BLaER1 (cell line): ENCODE data around the gene GRK5.
A peak's percentile ranks its signal among the peaks of the same experiment; 100 is the strongest.

Source experiments
- H3K27ac ChIP-seq: shearing (Covaris generic); formaldehyde crosslinking; 2 replicates; pipeline ENCODE4 v1.8.1; 2022
- H3K27me3 ChIP-seq: shearing (Covaris generic); formaldehyde crosslinking; 2 replicates; pipeline ENCODE4 v1.8.1; 2022
- H3K36me3 ChIP-seq: shearing (Covaris generic); formaldehyde crosslinking; 2 replicates; pipeline ENCODE4 v1.8.1; 2022
- H3K4me1 ChIP-seq: shearing (Covaris generic); formaldehyde crosslinking; 2 replicates; pipeline ENCODE4 v1.8.1; 2022
- H3K4me2 ChIP-seq: shearing (Covaris generic); formaldehyde crosslinking; 2 replicates; pipeline ENCODE4 v1.8.1; 2022
- H3K4me3 ChIP-seq: shearing (Covaris generic); formaldehyde crosslinking; 2 replicates; pipeline ENCODE4 v1.8.1; 2022
- H3K9ac ChIP-seq: shearing (Covaris generic); formaldehyde crosslinking; 2 replicates; pipeline ENCODE4 v1.8.1; 2022
- H3K9me3 ChIP-seq: shearing (Covaris generic); formaldehyde crosslinking; 2 replicates; pipeline ENCODE4 v1.8.1; 2022
- H4K20me1 ChIP-seq: shearing (Covaris generic); formaldehyde crosslinking; 2 replicates; pipeline ENCODE4 v1.8.1; 2022
- Cebpa-rat ChIP-seq: shearing (Covaris generic); IDR thresholded peaks from 2 replicates; pipeline ENCODE4 v1.8.1; 2022

The GRK5 gene

DNA sequence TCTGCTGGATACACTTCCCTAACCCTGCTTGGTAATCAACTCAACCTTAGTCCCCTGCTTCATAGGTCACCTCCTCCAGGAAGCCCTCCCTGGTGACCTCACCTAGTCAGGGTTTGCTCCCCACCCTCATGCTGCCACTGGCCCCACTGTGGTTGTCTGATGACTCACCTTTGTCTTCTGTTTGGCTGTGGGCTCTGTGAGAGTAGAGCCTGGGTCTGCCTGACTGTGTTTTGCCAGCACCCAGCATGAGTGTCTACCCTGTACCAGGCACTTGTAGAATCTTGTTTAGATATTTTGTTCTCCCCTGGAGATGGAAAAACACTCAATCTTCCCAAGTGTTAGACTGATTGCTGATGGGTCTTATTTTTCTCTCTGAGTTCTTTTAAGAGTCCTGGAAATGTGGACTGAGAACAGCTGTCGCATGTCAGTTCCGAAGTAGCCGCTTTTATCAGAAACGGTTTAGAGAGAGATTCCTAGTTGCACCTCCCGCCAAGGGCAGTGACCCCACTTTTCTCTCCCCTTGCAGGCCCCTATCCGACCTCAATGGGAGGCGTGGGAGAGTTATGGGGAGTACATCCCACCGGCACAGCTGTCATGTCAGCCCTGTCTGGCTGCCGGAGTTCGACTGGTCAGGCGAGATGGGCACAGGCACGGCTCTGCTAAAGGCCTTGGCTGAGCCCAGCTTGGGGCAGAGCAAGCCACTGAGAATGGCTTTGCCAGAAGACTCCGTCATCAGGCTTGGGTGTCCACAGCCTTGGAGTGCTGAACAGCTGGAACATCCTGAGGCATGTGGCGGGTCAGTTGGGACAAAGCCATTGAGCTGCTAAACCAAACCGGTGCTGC, 134.3 kb downstream of the GRK5 start:
- Histone ChIP-seq H3K4me2 (no peak overlapping the region), H3K4me3 (no peak overlapping the region), H3K27me3 (no peaks in the 10 kb centered on the region), H4K20me1 (no peaks in the 10 kb centered on the region), H3K36me3 (no peaks in the 10 kb centered on the region), H3K4me1 (peaks cover 33% of the 10 kb centered on the region), H3K9me3 (no peaks in the 10 kb centered on the region), H3K9ac (no peak overlapping the region), H3K27ac (no peak overlapping the region)
- TF ChIP-seq Cebpa-rat: no peak

DNA sequence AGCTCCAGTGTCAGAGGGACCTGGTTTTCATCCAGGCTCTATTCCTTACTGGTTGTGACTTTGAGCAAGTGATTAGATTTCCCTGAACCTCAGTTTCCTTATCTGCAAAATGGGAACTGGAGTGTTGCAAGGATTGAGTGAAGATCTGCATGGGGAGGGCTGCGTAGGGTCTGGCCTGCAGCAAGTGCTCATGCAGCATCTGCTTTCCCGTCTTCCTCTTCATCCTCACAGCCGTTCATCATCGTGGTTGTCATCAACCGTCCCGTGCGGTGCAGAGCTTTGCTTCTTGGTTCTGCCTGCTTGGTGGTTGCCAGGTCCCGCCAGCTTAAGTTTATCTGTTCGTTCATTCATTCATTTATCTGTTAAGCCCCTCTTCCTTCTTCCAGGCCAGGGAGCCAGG, 135.0 kb downstream of the GRK5 start:
- Histone ChIP-seq H3K27me3 (no peaks in the 10 kb centered on the region), H3K4me2 (no peak overlapping the region), H3K36me3 (no peaks in the 10 kb centered on the region), H4K20me1 (no peaks in the 10 kb centered on the region), H3K4me3 (no peak overlapping the region), H3K9ac (no peak overlapping the region), H3K9me3 (no peaks in the 10 kb centered on the region), H3K27ac (no peak overlapping the region), H3K4me1 (peaks cover 40% of the 10 kb centered on the region)
- TF ChIP-seq Cebpa-rat: no peak

DNA sequence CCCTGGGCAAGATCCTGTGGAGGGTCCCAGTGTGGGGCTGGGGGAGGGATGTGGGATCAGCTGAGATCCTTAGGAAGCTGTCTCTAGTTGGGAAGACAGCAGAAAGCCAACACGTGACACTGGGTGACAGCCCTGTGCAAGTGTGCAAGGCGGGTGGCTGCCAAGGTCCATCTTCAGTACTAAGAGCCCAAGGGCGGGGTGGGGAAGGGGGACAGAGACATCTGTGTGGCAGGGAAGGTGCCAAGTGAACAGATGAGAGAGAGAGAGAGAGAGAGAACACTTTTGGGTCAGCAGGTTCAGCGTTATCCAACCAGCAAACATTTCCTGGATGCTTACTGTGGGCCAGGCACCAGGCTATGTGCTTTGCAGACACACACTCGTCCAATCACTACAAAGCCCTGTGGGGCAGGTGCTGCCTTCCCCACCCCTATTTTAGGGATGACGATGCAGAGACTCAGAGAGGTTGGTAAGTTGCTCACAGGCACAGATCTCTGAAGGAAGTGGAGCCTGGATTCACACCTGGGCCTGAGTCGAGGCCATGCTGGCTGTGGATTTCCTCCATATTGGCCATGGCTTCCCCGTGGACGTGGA, 135.7 kb downstream of the GRK5 start:
- Histone ChIP-seq H3K36me3 (no peaks in the 10 kb centered on the region), H3K27ac (no peak overlapping the region), H3K9ac (no peak overlapping the region), H3K9me3 (no peaks in the 10 kb centered on the region), H3K27me3 (no peaks in the 10 kb centered on the region), H3K4me1 (peaks cover 44% of the 10 kb centered on the region), H4K20me1 (no peaks in the 10 kb centered on the region), H3K4me3 (no peak overlapping the region), H3K4me2 (no peak overlapping the region)
- TF ChIP-seq Cebpa-rat: no peak

DNA sequence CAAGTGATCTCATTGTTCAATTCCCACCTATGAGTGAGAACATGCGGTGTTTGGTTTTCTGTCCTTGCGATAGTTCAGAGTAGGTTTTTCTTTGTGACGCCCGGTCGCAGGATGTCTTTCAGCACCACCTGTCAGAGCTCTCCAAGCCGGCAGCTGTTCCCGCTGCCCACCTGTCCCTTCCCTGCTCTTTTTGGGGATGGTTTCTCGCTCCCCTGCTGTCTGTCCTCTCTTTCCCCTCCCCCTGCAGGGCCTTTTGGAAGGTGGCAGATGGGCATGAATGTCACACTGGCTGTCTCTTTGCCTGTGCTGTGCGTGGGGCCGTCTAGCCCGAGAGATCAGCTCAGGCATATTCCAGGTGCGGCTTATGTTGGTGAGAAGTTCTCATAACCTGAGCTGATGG, 137.0 kb downstream of the GRK5 start:
- no peak overlapping the region for H3K9ac ChIP-seq
- H3K4me2 ChIP-seq: peak overlapping the region; percentile 32; the same call in 1 of the 2 replicates
- no peaks in the 10 kb centered on the region for H4K20me1 ChIP-seq
- no peaks in the 10 kb centered on the region for H3K27me3 ChIP-seq
- no peak overlapping the region for H3K27ac ChIP-seq
- TF ChIP-seq Cebpa-rat: no peak
- no peaks in the 10 kb centered on the region for H3K9me3 ChIP-seq
- H3K4me3 ChIP-seq: no peak overlapping the region
- peaks cover 49% of the 10 kb centered on the region for H3K4me1 ChIP-seq
- no peaks in the 10 kb centered on the region for H3K36me3 ChIP-seq

DNA sequence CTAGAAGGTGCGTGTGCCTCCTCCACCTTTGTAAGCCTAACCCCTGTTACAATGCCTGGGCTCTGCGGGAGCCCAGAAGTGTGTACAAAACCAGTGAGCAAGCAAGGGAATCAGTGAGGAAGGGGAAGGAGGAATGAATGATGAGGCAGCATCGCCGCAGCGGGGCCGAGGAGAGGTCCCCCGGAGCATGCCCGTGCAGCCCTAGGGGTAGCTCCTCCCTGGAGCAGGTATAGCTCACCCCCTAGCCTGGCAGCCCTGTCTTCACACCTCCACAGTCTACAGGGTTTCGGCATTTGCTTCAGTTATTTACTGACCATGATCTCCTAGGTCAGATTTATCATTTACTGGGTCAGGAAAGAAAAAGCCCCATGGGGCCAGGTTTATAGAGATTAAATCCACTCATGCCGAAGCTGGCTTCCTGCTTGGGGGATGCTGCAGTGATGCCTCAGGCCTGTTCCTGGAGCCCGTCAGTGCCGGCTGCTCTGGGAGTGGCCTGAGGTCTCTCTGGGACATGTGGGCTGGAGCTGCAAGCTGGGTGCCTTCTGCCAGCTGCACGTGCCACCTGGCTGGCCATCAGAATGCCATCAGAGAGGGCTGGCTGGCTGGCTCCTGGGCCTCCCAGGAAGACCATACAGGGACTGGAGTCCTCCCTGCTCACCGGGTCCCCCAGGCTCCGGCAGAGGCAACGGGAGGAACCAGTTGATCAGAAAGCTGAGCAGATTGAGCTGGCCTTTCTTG, 138.9 kb downstream of the GRK5 start:
- no peaks in the 10 kb centered on the region for H4K20me1 ChIP-seq
- H3K9ac ChIP-seq: no peak overlapping the region
- H3K4me1 ChIP-seq: peaks cover 51% of the 10 kb centered on the region
- no peaks in the 10 kb centered on the region for H3K27me3 ChIP-seq
- no peaks in the 10 kb centered on the region for H3K36me3 ChIP-seq
- H3K9me3 ChIP-seq: peaks cover 8% of the 10 kb centered on the region
- TF ChIP-seq Cebpa-rat: no peak
- no peak overlapping the region for H3K27ac ChIP-seq
- H3K4me2 ChIP-seq: peak overlapping the region; percentile 72
- H3K4me3 ChIP-seq: no peak overlapping the region

DNA sequence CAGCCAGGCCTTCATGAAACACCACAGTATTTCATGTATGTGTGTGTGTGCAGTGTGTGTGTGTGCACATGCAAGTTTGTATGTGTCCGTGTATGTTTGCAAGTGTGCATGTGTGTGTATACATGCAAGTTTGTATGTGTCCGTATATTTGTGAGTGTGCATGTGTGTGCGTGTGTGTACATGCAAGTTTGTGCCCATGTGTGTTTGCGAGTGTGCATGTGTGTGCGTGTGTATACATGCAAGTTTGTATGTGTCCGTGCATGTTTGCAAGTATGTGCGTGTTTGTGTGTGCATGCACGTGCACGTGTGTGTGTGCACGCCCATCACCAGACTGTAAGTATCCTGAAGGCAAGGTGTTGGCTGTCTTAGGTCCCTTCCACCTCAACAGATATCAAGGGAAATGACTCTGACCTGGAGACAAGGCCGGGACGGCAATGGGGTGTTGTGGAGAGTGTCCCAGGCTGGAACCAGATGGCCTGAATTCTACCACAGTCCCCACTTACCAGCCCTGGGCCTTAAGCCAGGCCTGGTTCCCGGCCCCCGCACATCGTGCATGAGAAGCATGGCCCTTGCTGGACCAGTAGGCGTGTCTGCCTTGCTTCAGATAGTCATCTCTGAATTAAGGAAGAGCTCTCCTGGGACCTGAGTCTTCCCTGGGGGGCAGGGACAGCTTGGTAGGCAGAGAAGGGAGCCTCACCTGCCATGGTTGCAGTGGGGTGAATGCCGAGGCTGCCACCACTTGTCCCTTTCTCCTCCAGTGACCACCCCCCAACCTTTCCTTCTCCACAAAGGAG, 140.0 kb downstream of the GRK5 start:
- H3K36me3 ChIP-seq: no peaks in the 10 kb centered on the region
- no peaks in the 10 kb centered on the region for H4K20me1 ChIP-seq
- H3K9ac ChIP-seq: no peak overlapping the region
- no peaks in the 10 kb centered on the region for H3K27me3 ChIP-seq
- H3K4me2 ChIP-seq: peak overlapping the region; percentile 72
- no peak for TF ChIP-seq Cebpa-rat
- H3K27ac ChIP-seq: no peak overlapping the region
- H3K9me3 ChIP-seq: peaks cover 20% of the 10 kb centered on the region
- no peak overlapping the region for H3K4me3 ChIP-seq
- peaks cover 51% of the 10 kb centered on the region for H3K4me1 ChIP-seq

DNA sequence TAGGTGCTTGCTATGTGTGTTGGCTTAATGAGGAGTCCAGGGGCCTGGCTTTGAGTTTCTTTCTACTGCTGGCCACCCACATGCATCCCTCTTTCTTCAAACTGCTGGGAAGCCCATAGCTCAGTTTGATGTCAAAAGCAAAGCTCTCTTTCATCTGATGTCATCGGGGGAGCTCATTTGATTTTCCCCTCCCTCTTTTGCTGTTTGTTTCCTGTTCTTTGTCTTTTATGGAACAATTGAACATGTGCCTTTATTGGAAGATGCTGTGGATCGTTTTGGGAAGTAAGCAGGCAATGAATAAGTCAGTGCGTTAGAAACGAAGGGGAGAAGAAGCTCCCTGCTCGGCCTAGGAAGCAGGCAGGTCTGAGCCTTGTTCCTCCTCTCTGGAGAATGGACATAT, 140.7 kb downstream of the GRK5 start:
- Histone ChIP-seq H3K9me3 (peaks cover 24% of the 10 kb centered on the region), H4K20me1 (no peaks in the 10 kb centered on the region), H3K4me1 (peaks cover 51% of the 10 kb centered on the region), H3K4me2 (peak overlapping the region; percentile 72), H3K4me3 (no peak overlapping the region), H3K27me3 (no peaks in the 10 kb centered on the region), H3K36me3 (no peaks in the 10 kb centered on the region), H3K27ac (no peak overlapping the region), H3K9ac (no peak overlapping the region)
- TF ChIP-seq Cebpa-rat: no peak

DNA sequence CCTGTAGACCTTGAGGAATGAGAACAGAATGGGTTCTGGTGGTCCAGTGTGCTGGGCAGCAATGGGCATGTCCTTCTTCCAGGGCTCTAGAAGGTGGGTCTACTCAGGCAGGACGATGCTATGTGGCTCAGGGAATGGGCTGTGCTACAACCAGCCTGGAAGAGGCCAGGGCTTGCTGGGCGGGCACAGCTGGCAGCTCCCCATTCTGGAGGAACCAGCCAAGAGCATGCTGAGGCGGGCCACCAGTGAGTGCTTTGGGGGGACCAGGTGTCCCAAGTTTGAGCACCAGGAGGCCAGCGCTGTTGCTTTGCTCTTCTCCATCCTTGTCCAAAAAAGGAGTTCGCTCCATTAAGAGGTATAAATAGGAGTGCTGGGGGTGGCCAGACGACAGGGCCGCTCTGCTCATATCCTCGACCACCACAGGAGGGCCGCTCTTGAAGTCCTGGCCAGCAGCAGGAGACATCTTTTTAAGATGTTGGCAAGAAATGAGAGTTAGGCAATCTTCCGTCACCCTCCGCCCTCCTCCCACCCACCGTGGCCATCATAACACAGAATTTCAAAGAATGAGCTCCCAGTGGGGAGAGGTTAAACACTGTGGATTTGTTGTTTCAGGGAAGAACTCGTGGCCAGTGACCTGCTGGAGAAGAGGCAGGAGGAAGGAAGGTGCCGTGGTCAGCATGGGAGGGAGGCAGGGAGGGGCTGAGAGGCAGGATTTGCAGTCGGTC, 141.3 kb downstream of the GRK5 start:
- Histone ChIP-seq H4K20me1 (no peaks in the 10 kb centered on the region), H3K36me3 (no peaks in the 10 kb centered on the region), H3K27me3 (no peaks in the 10 kb centered on the region), H3K4me3 (no peak overlapping the region), H3K4me2 (peak overlapping the region; percentile 35), H3K9ac (no peak overlapping the region), H3K4me1 (peaks cover 51% of the 10 kb centered on the region), H3K27ac (no peak overlapping the region; the same call in 1 of the 2 replicates), H3K9me3 (peaks cover 24% of the 10 kb centered on the region)
- TF ChIP-seq Cebpa-rat: no peak

DNA sequence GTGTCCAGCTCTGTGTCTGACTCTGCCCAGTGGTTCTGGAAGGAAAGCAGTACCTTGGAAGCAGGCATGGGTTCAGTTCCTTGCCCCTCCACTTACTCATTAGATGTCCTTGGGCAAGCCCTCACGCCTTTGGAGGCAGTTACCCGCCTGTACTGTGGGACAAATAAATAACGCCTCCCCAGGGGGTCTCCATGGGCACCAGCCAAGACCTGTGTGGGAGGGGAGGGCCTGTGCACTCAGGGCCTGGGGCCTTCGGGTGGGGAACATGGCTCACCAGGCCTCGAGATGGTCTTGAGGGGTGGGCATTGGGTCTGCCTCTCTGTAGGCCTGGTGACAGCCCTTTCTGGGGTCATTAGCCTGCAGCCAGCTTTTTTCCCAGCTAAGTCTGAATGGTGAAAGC, 142.0 kb downstream of the GRK5 start:
- Histone ChIP-seq H3K9ac (no peak overlapping the region), H3K4me1 (peaks cover 51% of the 10 kb centered on the region), H3K27ac (no peak overlapping the region; the same call in 1 of the 2 replicates), H3K27me3 (no peaks in the 10 kb centered on the region), H3K36me3 (no peaks in the 10 kb centered on the region), H3K4me3 (no peak overlapping the region), H3K4me2 (peak overlapping the region; percentile 35), H3K9me3 (peaks cover 24% of the 10 kb centered on the region), H4K20me1 (no peaks in the 10 kb centered on the region)
- no peak for TF ChIP-seq Cebpa-rat
